ENCODE measurements around the gene MOB2.

The MOB2 gene

DNA sequence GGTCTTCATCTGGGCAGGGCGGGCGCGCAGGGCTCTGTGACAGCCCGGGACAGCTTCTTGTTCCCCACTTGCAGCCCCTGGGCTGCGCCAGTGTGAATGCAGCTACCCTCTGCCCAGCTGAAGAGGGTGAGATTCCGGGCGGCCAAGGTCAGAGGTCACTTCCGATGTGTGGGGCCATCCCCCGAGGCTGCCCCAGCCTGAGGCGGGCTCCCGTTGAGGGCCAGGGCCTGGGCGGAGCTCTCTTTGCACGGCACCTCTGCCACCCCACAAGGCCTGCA, 23.9 kb downstream of the MOB2 start:
- TF ChIP-seq, protein P1, sequence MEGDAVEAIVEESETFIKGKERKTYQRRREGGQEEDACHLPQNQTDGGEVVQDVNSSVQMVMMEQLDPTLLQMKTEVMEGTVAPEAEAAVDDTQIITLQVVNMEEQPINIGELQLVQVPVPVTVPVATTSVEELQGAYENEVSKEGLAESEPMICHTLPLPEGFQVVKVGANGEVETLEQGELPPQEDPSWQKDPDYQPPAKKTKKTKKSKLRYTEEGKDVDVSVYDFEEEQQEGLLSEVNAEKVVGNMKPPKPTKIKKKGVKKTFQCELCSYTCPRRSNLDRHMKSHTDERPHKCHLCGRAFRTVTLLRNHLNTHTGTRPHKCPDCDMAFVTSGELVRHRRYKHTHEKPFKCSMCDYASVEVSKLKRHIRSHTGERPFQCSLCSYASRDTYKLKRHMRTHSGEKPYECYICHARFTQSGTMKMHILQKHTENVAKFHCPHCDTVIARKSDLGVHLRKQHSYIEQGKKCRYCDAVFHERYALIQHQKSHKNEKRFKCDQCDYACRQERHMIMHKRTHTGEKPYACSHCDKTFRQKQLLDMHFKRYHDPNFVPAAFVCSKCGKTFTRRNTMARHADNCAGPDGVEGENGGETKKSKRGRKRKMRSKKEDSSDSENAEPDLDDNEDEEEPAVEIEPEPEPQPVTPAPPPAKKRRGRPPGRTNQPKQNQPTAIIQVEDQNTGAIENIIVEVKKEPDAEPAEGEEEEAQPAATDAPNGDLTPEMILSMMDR (IDR thresholded peaks at IDR 0.05; ENCODE audit: control insufficient read depth, insufficient read depth, low read depth, low read length, missing control alignments): no peak
- DNase-seq (ENCODE audit: low read depth): no peak
- no peak overlapping the region for H3K4me3 ChIP-seq (ENCODE audit: control insufficient read depth, low read depth, low read length)

DNA sequence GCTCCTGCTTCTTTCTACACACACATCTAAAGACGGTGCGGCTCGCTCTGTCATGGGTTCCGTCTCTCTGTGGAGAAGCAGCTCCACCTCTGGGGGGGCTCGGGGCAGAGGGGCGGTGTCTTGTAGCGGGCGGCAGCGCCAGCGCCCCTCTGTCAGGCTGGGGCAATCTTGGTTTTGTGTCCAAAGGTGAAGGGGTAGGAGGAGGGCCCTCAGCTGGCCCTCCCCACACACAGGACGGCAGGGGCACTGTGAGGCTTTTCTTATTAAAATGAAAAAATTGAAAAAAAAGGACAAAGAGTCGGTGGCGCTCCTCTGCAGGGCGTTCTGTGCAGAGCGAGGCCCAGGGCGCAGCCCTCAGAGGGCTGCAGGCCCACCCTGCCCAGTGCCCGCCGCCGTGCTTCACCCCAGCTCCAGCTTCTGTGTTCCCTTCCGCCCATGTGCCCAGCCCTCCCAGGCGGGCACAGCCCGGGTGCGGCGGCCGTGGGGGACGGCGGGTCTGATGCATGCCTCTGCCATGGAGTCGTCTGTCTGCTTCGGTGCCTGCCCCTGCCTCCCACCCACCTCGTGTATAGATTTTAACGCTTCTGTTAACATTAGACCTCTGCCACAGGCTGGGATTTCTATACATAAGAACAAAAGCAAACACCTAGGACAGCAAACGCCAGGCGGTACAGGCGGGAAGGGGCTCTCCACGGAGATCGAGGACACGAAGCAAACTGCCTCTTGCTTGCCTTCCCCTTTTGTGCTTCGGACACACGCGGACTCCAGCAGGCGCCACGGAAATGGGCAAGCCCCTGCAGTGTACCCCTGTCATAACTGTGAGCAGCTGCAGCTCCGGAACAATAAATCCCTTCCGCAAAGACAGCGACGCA, 24.5 kb downstream of the MOB2 start:
- TF ChIP-seq, protein P1 (IDR thresholded peaks at IDR 0.05; ENCODE audit: control insufficient read depth, insufficient read depth, low read depth, low read length, missing control alignments): no peak
- H3K4me3 ChIP-seq (ENCODE audit: control insufficient read depth, low read depth, low read length): no peak overlapping the region
- no peak for DNase-seq (ENCODE audit: low read depth)

DNA sequence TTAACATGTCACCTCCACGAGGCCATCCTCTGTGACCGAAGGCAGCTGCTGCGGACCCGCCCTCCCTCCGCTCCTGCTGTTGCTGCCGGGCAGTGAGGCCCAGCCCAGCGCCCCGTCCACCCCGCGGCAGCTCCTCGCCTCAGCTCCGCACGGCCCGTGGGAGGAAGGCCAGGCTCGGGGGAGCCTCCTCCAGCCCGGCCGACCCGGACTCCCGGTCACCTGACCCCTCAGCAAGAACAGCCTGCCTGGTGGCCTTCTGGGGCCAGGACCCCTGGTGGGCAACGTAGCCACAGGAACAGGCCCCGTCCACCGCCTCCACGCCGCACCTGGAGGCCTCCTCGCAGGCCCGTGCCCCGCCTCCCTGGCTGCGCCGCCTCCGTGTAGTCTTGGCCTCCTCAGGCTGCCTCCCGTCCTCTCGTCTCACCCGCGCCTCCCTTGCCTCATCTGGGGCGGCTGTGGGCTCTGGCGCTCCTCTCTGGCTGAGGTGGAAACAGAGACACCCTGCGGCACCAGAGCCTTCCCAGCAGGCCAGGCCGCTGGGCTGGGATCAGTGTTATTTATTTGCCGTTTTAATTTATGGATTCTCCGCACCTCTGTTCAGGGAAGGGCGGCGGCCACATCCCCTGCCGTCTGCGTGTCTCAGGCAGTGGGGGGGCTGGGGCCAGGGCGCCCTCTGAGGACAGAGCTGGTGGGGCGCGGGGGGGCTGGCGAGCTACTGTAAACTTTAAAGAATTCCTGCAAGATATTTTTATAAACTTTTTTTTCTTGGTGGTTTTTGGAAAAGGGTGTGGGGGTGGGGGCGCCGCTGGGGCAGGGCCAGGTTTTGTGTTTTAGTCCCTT, 25.4 kb downstream of the MOB2 start:
- TF ChIP-seq, protein P1 (IDR thresholded peaks at IDR 0.05; ENCODE audit: control insufficient read depth, insufficient read depth, low read depth, low read length, missing control alignments): no peak
- no peak for DNase-seq (ENCODE audit: low read depth)

DNA sequence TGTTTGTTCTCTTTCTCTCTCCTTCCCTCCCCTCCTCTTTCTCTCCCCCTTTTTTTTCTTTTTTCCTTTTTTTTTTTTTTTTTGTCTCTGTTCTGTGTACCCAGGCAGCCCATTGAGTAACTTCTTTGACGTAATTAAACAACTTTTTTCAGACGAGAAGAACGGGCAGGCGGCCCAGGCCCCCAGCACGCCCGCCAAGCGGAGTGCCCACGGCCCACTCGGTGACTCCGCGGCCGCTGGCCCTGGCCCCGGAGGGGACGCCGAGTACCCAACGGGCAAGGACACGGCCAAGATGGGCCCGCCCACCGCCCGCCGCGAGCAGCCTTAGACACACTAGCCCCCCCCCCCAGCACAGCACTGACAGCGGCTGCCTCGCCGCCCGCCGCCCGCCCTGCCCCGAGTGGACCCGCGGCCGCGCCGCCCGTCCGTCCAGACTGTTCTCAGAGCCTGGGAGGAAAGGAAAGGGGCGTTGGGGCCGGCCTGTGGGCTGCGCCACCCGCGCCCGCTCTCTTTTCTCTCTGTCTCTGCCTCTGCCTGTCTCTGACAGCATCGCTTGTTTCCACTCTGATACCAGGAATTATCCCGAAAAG, 26.1 kb downstream of the MOB2 start:
- no peak for DNase-seq (ENCODE audit: low read depth)
- no peak overlapping the region for H3K4me3 ChIP-seq (ENCODE audit: control insufficient read depth, low read depth, low read length)
- TF ChIP-seq, protein P1 (IDR thresholded peaks at IDR 0.05; ENCODE audit: control insufficient read depth, insufficient read depth, low read depth, low read length, missing control alignments): no peak

More for the DNA sequence above, 25.4 kb downstream of the MOB2 start:
- no peak overlapping the region for H3K4me3 ChIP-seq (ENCODE audit: control insufficient read depth, low read depth, low read length)

DNA sequence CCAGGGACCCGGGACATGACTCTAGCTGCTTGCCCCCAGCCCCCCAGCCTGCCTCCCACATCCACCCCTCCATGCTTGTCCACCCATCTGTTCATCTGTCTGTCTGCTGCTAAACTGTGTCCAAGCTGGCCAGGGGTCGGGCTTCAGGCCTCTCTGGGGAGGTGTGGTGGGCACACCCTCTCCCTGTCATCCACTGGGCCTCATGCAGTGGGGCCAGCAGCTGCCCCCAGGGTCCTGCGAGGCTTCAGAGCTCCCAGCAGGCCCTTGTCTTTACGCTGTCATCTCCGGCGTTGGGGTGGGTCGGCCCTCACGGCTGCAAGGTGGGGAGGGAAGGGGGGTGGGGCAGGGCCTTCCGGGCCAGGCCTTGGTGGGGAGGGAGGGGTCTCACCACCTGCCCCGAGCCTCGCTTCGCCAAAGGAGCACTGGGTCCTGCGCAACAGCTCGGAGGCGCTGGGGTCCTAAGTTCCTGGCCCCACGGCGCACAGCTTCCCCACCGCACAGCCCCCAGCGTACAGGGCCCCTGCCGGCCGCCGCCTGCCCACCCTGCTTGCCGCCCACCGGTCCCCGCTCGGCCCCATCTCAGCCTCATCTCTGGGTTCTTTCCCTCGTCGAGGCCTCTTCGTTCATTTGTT, 26.7 kb downstream of the MOB2 start:
- no peak overlapping the region for H3K4me3 ChIP-seq (ENCODE audit: control insufficient read depth, low read depth, low read length)
- TF ChIP-seq, protein P1 (IDR thresholded peaks at IDR 0.05; ENCODE audit: control insufficient read depth, insufficient read depth, low read depth, low read length, missing control alignments): no peak
- no peak for DNase-seq (ENCODE audit: low read depth)

DNA sequence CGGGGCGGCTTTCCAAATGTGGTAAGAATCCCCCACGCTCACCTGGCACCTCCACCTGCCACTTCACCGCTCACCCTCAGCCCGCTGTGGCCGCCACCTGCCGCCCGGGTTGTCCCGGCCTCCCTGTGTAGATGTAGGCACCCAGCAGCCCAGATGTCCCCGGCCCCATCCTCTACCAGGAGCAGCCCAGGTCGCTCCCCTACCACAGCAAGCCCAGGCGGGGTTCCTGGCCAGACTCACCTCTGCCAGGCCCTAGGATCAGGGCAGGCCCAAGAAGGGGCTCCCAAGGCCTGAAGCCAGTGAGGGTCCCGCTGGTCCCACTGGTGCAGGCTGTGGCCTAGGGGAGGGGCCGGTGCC, 27.4 kb downstream of the MOB2 start:
- TF ChIP-seq, protein P1 (IDR thresholded peaks at IDR 0.05; ENCODE audit: control insufficient read depth, insufficient read depth, low read depth, low read length, missing control alignments): no peak
- H3K4me3 ChIP-seq (ENCODE audit: control insufficient read depth, low read depth, low read length): no peak overlapping the region
- DNase-seq (ENCODE audit: low read depth): no peak
